IPS-NIHi11 (cell line): ENCODE measurements around the gene FNDC8.
"Not testable (repeated sequence)": the region's sequence is repeated elsewhere in the genome, so short reads cannot be mapped to it uniquely, and the experiment has no call there.

Experiments
- DNase-seq: peaks from one replicate; pipeline ENCODE4 v3.0.0; 2012; ENCODE audit warnings: mixed read lengths, low spot score

The FNDC8 gene

GRCh38 chr17:35095741-35096140 lies 25.7 kb upstream of the FNDC8 start:
- no peak for DNase-seq

GRCh38 chr17:35097776-35098175 lies 23.6 kb upstream of the FNDC8 start:
- DNase-seq, result no peak

GRCh38 chr17:35099908-35100307 lies 21.5 kb upstream of the FNDC8 start:
- no peak for DNase-seq

GRCh38 chr17:35101036-35101435 lies 20.4 kb upstream of the FNDC8 start:
- DNase-seq, result no peak

GRCh38 chr17:35101725-35102124 lies 19.7 kb upstream of the FNDC8 start:
- no peak for DNase-seq

GRCh38 chr17:35103271-35103670 lies 18.1 kb upstream of the FNDC8 start:
- no peak for DNase-seq

GRCh38 chr17:35104844-35105450 lies 16.5 kb upstream of the FNDC8 start:
- no peak for DNase-seq

GRCh38 chr17:35110791-35111190 lies 10.6 kb upstream of the FNDC8 start:
- DNase-seq, result not testable (repeated sequence)

GRCh38 chr17:35116845-35117244 lies 4.6 kb upstream of the FNDC8 start:
- no peak for DNase-seq

GRCh38 chr17:35117984-35118383 lies 3.4 kb upstream of the FNDC8 start:
- no peak for DNase-seq

- DNase-seq, result peak; percentile 94
These were observed 1.8 kb upstream of the FNDC8 start, which contains the start of gene RAD51D for GRCh38 chr17:35119370-35120165. Gene RAD51D, minus strand, starts transcription at chr17:35119860. Its CDS starts 247 bp downstream, at chr17:35119613.

- no peak for DNase-seq
These were observed 6.5 kb downstream of the FNDC8 start for GRCh38 chr17:35127751-35128514.

GRCh38 chr17:35129154-35129972 lies 7.9 kb downstream of the FNDC8 start:
- no peak for DNase-seq

- DNase-seq, result no peak
These were observed 8.5 kb downstream of the FNDC8 start for GRCh38 chr17:35129973-35130351.

GRCh38 chr17:35130392-35130791 lies 9.0 kb downstream of the FNDC8 start:
- DNase-seq, result no peak

- DNase-seq, result no peak
These were observed 10.7 kb downstream of the FNDC8 start for GRCh38 chr17:35132099-35132498.

- DNase-seq, result no peak
These were observed 11.6 kb downstream of the FNDC8 start for GRCh38 chr17:35132816-35133550.

GRCh38 chr17:35135322-35135721 lies 13.9 kb downstream of the FNDC8 start:
- DNase-seq, result no peak

GRCh38 chr17:35138218-35138617 lies 16.8 kb downstream of the FNDC8 start:
- DNase-seq, result no peak

- DNase-seq, result peak; percentile 93
These were observed 20.5 kb downstream of the FNDC8 start, which contains the start of gene NLE1 for GRCh38 chr17:35141681-35142466. Gene NLE1, minus strand, starts transcription at chr17:35142303. Its CDS starts 28 bp downstream, at chr17:35142275.
